Smooth muscle cell (in vitro differentiated cells): ENCODE measurements around the gene ACSM2A. TPM values are rescaled to one million over a fixed set of nuclear protein-coding genes. Genes with fewer than 3 reads are reported as not detected.
"Not testable (repeated sequence)": the region's sequence is repeated elsewhere in the genome, so short reads cannot be mapped to it uniquely, and the experiment has no call there.

Source experiments
- DNase-seq: peaks from one replicate; lab custom pipeline; 2025; ENCODE audit not compliant: unreplicated experiment; lab: John Stamatoyannopoulos, UW
- H2AFZ ChIP-seq: fragments of 200-600 bp; sonication (generic); 2 replicates; pipeline ENCODE4 v1.6.0; 2016; ENCODE audit warnings: antibody characterized with exemption, low read depth, mild to moderate bottlenecking
- H3F3A ChIP-seq: fragments of 200-600 bp; sonication (generic); 2 replicates; pipeline ENCODE4 v1.6.0; 2017; ENCODE audit warnings: antibody characterized with exemption, low read depth
- H3K27ac ChIP-seq: fragments of 200-600 bp; sonication (generic); 2 replicates; pipeline ENCODE4 v1.5.1; 2016; ENCODE audit warnings: low read depth, mild to moderate bottlenecking
- H3K27me3 ChIP-seq: fragments of 200-600 bp; sonication (generic); 2 replicates; pipeline ENCODE4 v1.6.1; 2016; ENCODE audit warnings: low read depth, mild to moderate bottlenecking
- H3K36me3 ChIP-seq: fragments of 200-600 bp; sonication (generic); 2 replicates; pipeline ENCODE4 v1.5.1; 2016; ENCODE audit warnings: low read depth
- H3K4me1 ChIP-seq: fragments of 200-600 bp; sonication (generic); 2 replicates; pipeline ENCODE4 v1.5.1; 2016; ENCODE audit warnings: low read depth
- H3K4me2 ChIP-seq: fragments of 200-600 bp; sonication (generic); 2 replicates; pipeline ENCODE4 v1.6.0; 2016; ENCODE audit warnings: mild to moderate bottlenecking
- H3K4me3 ChIP-seq: fragments of 200-600 bp; sonication (generic); 2 replicates; pipeline ENCODE4 v1.5.1; 2016; ENCODE audit warnings: mild to moderate bottlenecking
- H3K79me2 ChIP-seq: fragments of 200-600 bp; sonication (generic); 2 replicates; pipeline ENCODE4 v1.6.0; 2016; ENCODE audit warnings: low read depth, mild to moderate bottlenecking
- H3K9ac ChIP-seq: fragments of 200-600 bp; sonication (generic); 2 replicates; pipeline ENCODE4 v1.6.0; 2016; ENCODE audit warnings: low read depth
- H3K9me3 ChIP-seq: fragments of 200-600 bp; sonication (generic); replicated peaks from 2 replicates; pipeline ENCODE4 v1.5.1; 2016; ENCODE audit warnings: low read depth
- H4K20me1 ChIP-seq: fragments of 200-600 bp; sonication (generic); 2 replicates; pipeline ENCODE4 v1.6.0; 2016; ENCODE audit warnings: low read depth
- CTCF ChIP-seq: fragments of 200-600 bp; sonication (generic); IDR thresholded peaks from 2 replicates; pipeline ENCODE4 v1.5.1; 2017; ENCODE audit warnings: borderline replicate concordance, mild to moderate bottlenecking, antibody characterized with exemption; ENCODE audit not compliant: insufficient read depth, poor library complexity, severe bottlenecking
- WGBS: methylation state at CpG from one replicate; pipeline ENCODE4 v1.1.7; 2016; ENCODE audit warnings: low lambda C conversion rate; 5-methylcytosine and 5-hydroxymethylcytosine counted together
- polyA plus RNA-seq: library from polyadenylated mRNA; unstranded; fragments of >200 nt; fragmentation: Nextera tagmentation; extraction: Ambion mirVana; gene quantifications from 2 replicates; pipeline ENCODE4 v1.2.1, GENCODE V29; 2016
- total RNA-seq: library from RNA; depleted of rRNA; stranded (reverse); fragments of >200 nt; gene quantifications from 2 replicates; pipeline ENCODE4 v1.2.3, GENCODE V29; 2014

ACSM2A gene
- total and polyA plus RNA-seq, 2 experiments from 2014 or later: not detected

- no peaks in the 10 kb centered on the region for H3F3A ChIP-seq
- no peak overlapping the region for H3K9ac ChIP-seq
- no peak for DNase-seq
- no peaks in the 10 kb centered on the region for H3K27me3 ChIP-seq
- H3K4me3 ChIP-seq: no peak overlapping the region
- H2AFZ ChIP-seq: no peak overlapping the region
- H3K9me3 ChIP-seq: no peaks in the 10 kb centered on the region
- no peak overlapping the region for H3K4me2 ChIP-seq
- H3K79me2 ChIP-seq: no peaks in the 10 kb centered on the region
- no peaks in the 10 kb centered on the region for H3K4me1 ChIP-seq
- WGBS: 76% methylated on average over 6 of the region's 6 CpGs
- no peaks in the 10 kb centered on the region for H4K20me1 ChIP-seq
- H3K27ac ChIP-seq: no peak overlapping the region
- TF ChIP-seq CTCF: no peak
- no peaks in the 10 kb centered on the region for H3K36me3 ChIP-seq
Measured at GRCh38 chr16:20410121-20410723, 41.1 kb upstream of the ACSM2A start.

GRCh38 chr16:20411055-20411454 is 40.3 kb upstream of the ACSM2A start:
- H4K20me1 ChIP-seq: no peaks in the 10 kb centered on the region
- H3K4me2 ChIP-seq: no peak overlapping the region
- H3K9ac ChIP-seq: no peak overlapping the region
- H3K4me3 ChIP-seq: no peak overlapping the region
- H2AFZ ChIP-seq: no peak overlapping the region
- no peaks in the 10 kb centered on the region for H3F3A ChIP-seq
- TF ChIP-seq CTCF: no peak
- H3K9me3 ChIP-seq: no peaks in the 10 kb centered on the region
- H3K79me2 ChIP-seq: no peaks in the 10 kb centered on the region
- H3K4me1 ChIP-seq: no peaks in the 10 kb centered on the region
- no peak overlapping the region for H3K27ac ChIP-seq
- no peak for DNase-seq
- no peaks in the 10 kb centered on the region for H3K36me3 ChIP-seq
- 96% methylated on average over 2 of the region's 2 CpGs for WGBS
- H3K27me3 ChIP-seq: no peaks in the 10 kb centered on the region

- Histone ChIP-seq H3K4me1 (no peaks in the 10 kb centered on the region), H3K27me3 (no peaks in the 10 kb centered on the region), H3K9me3 (no peaks in the 10 kb centered on the region), H2AFZ (no peak overlapping the region), H3K36me3 (no peaks in the 10 kb centered on the region), H3K9ac (no peak overlapping the region), H3F3A (no peaks in the 10 kb centered on the region), H3K27ac (no peak overlapping the region), H3K4me2 (no peak overlapping the region), H3K4me3 (no peak overlapping the region), H3K79me2 (no peaks in the 10 kb centered on the region), H4K20me1 (no peaks in the 10 kb centered on the region)
- WGBS: 69% methylated on average over 1 of the region's 1 CpG
- DNase-seq: no peak
- TF ChIP-seq CTCF: no peak
Measured at GRCh38 chr16:20415541-20415940, 35.8 kb upstream of the ACSM2A start.

GRCh38 chr16:20419093-20419492 is 32.2 kb upstream of the ACSM2A start:
- not testable (repeated sequence) for H3K9me3 ChIP-seq, H3F3A ChIP-seq, H3K9ac ChIP-seq, H4K20me1 ChIP-seq, H3K27ac ChIP-seq, H3K4me3 ChIP-seq, H3K27me3 ChIP-seq, H3K36me3 ChIP-seq, H3K4me1 ChIP-seq, H3K79me2 ChIP-seq, H2AFZ ChIP-seq, DNase-seq, H3K4me2 ChIP-seq
- 84% methylated on average over 8 of the region's 8 CpGs for WGBS

GRCh38 chr16:20421748-20422147 is 29.6 kb upstream of the ACSM2A start:
- H3K9me3 ChIP-seq, DNase-seq, H3K36me3 ChIP-seq, H3K4me1 ChIP-seq, H2AFZ ChIP-seq, H3K4me3 ChIP-seq, H3K4me2 ChIP-seq, H3K27me3 ChIP-seq, H3K79me2 ChIP-seq, H3F3A ChIP-seq, H3K9ac ChIP-seq, H4K20me1 ChIP-seq, H3K27ac ChIP-seq: not testable (repeated sequence)
- 77% methylated on average over 2 of the region's 2 CpGs for WGBS

- not testable (repeated sequence) for H3K4me1 ChIP-seq, H4K20me1 ChIP-seq, H3K27me3 ChIP-seq, H3K79me2 ChIP-seq, H2AFZ ChIP-seq, H3K4me3 ChIP-seq, H3F3A ChIP-seq, H3K9ac ChIP-seq, H3K9me3 ChIP-seq, H3K36me3 ChIP-seq, DNase-seq, H3K4me2 ChIP-seq, H3K27ac ChIP-seq
- 86% methylated on average over 5 of the region's 5 CpGs for WGBS
Measured at GRCh38 chr16:20423772-20424128, 27.6 kb upstream of the ACSM2A start.
